Activated CD4-positive, alpha-beta T cell treated with anti-CD3 and anti-CD28 coated beads for 36 hours (primary cell): ENCODE data around the gene ACTL7A. TPM values are rescaled to one million over a fixed set of nuclear protein-coding genes. Genes with fewer than 3 reads are reported as not detected.
A peak's percentile ranks its signal among the peaks of the same experiment; 100 is the strongest.
"Not testable (repeated sequence)": the region's sequence is repeated elsewhere in the genome, so short reads cannot be mapped to it uniquely, and the experiment has no call there.

Experiments used
- ATAC-seq: fragments of 200-7000 bp; cut with Tn5 transposase; one replicate; pipeline ENCODE4 v1.10.0; 2021; ENCODE audit warnings: mild to moderate bottlenecking, moderate library complexity
- CTCF ChIA-PET: fragments of 350-600 bp; sonication (Branson Sonifier 250); formaldehyde crosslinking; loops from one replicate; lab custom pipeline; 2021; ENCODE audit warnings: antibody characterized with exemption; lab: Charles Lee
- POLR2A ChIA-PET: fragments of 350-600 bp; sonication (Branson Sonifier 250); formaldehyde crosslinking; loops from one replicate; lab custom pipeline; 2021; ENCODE audit warnings: antibody characterized with exemption, inconsistent platforms; lab: Charles Lee
- DNase-seq: peaks from one replicate; pipeline ENCODE4 v3.0.0-alpha.2; 2020
- H3K27ac Mint-ChIP-seq: one replicate; pipeline ENCODE4 v1.8.0; 2021; ENCODE audit warnings: mixed read lengths
- H3K27me3 Mint-ChIP-seq: one replicate; pipeline ENCODE4 v1.8.0; 2021; ENCODE audit warnings: mixed read lengths
- H3K36me3 Mint-ChIP-seq: one replicate; pipeline ENCODE4 v1.8.0; 2021; ENCODE audit warnings: low read depth, mixed read lengths
- H3K4me1 Mint-ChIP-seq: one replicate; pipeline ENCODE4 v1.8.0; 2021; ENCODE audit warnings: mixed read lengths
- H3K4me3 Mint-ChIP-seq: one replicate; pipeline ENCODE4 v1.8.0; 2021; ENCODE audit warnings: mild to moderate bottlenecking, moderate library complexity, mixed read lengths
- H3K9me3 Mint-ChIP-seq: one replicate; pipeline ENCODE4 v1.8.0; 2021; ENCODE audit warnings: low read depth, mixed read lengths
- intact Hi-C, 2 experiments: fragments of 100-400 bp; cut with DNase I in 1 of 2; cut with micrococcal nuclease in 1 of 2; formaldehyde crosslinking; loops; one replicate each; pipeline versions ENCODE4 v1.14.2 to v1.15.1; 2022 to 2024; cut with DNase I, micrococcal nuclease
- total RNA-seq, 2 experiments: library from RNA; stranded (reverse); gene quantifications; one replicate each; pipeline ENCODE4 v1.2.3, GENCODE V29; 2021

Gene ACTL7A
- total RNA-seq, 2 experiments from 2014 or later: not detected

GRCh38 chr9:108836319-108836718 is 25.7 kb upstream of the ACTL7A start:
- H3K36me3 Mint-ChIP-seq: no peaks in the 10 kb centered on the region
- POLR2A ChIA-PET: no interaction called here
- no peaks in the 10 kb centered on the region for H3K27me3 Mint-ChIP-seq
- intact Hi-C loops: no loop called here
- H3K27ac Mint-ChIP-seq: no peak overlapping the region
- CTCF ChIA-PET: interaction anchor here (0.5 kb wide), 1 partner anchor 279 kb away, joined by 3 read pairs; no protein-coding TSS in a partner anchor
- no peak for ATAC-seq
- H3K4me3 Mint-ChIP-seq: no peak overlapping the region
- no peaks in the 10 kb centered on the region for H3K4me1 Mint-ChIP-seq
- no peak for DNase-seq
- no peaks in the 10 kb centered on the region for H3K9me3 Mint-ChIP-seq

GRCh38 chr9:108836781-108837180 is 25.3 kb upstream of the ACTL7A start:
- DNase-seq: no peak
- ChIA-PET CTCF (interaction anchor here (0.5 to 0.7 kb wide), 2 partner anchors 1274 to 1489 kb away, joined by 3 to 5 read pairs; no protein-coding TSS in a partner anchor), POLR2A (no interaction called here)
- H3K27me3 Mint-ChIP-seq: no peaks in the 10 kb centered on the region
- no peaks in the 10 kb centered on the region for H3K4me1 Mint-ChIP-seq
- intact Hi-C loops: no loop called here
- no peak overlapping the region for H3K4me3 Mint-ChIP-seq
- H3K9me3 Mint-ChIP-seq: no peaks in the 10 kb centered on the region
- no peak for ATAC-seq
- H3K36me3 Mint-ChIP-seq: no peaks in the 10 kb centered on the region
- no peak overlapping the region for H3K27ac Mint-ChIP-seq

- intact Hi-C loops: no loop called here
- no peak for DNase-seq
- H3K9me3 Mint-ChIP-seq: no peaks in the 10 kb centered on the region
- H3K27ac Mint-ChIP-seq: no peak overlapping the region
- CTCF ChIA-PET: interaction anchor here (0.5 to 0.7 kb wide), 2 partner anchors 1274 to 1489 kb away, joined by 3 to 5 read pairs; no protein-coding TSS in a partner anchor
- no peaks in the 10 kb centered on the region for H3K27me3 Mint-ChIP-seq
- no peak for ATAC-seq
- no peaks in the 10 kb centered on the region for H3K36me3 Mint-ChIP-seq
- POLR2A ChIA-PET: no interaction called here
- H3K4me1 Mint-ChIP-seq: peaks cover 4% of the 10 kb centered on the region
- no peak overlapping the region for H3K4me3 Mint-ChIP-seq
Measured at GRCh38 chr9:108837530-108837929, 24.5 kb upstream of the ACTL7A start.

GRCh38 chr9:108838017-108838416 is 24.0 kb upstream of the ACTL7A start:
- intact Hi-C loops: no loop called here
- ChIA-PET CTCF (no interaction called here), POLR2A (no interaction called here)
- H3K27me3 Mint-ChIP-seq: no peaks in the 10 kb centered on the region
- H3K4me3 Mint-ChIP-seq: no peak overlapping the region
- ATAC-seq: no peak
- peaks cover 9% of the 10 kb centered on the region for H3K4me1 Mint-ChIP-seq
- no peaks in the 10 kb centered on the region for H3K9me3 Mint-ChIP-seq
- no peak overlapping the region for H3K27ac Mint-ChIP-seq
- no peaks in the 10 kb centered on the region for H3K36me3 Mint-ChIP-seq
- no peak for DNase-seq

- CTCF ChIA-PET, intact Hi-C loops, DNase-seq, POLR2A ChIA-PET, H3K27me3 Mint-ChIP-seq, H3K9me3 Mint-ChIP-seq, H3K27ac Mint-ChIP-seq, H3K4me3 Mint-ChIP-seq, H3K36me3 Mint-ChIP-seq, ATAC-seq: not testable (repeated sequence)
- H3K4me1 Mint-ChIP-seq: peaks cover 12% of the 10 kb centered on the region
Measured at GRCh38 chr9:108839561-108839960, 22.5 kb upstream of the ACTL7A start.

- Mint-ChIP-seq H3K9me3 (no peaks in the 10 kb centered on the region), H3K4me1 (peaks cover 12% of the 10 kb centered on the region), H3K27ac (peak overlapping the region; percentile 89), H3K36me3 (no peaks in the 10 kb centered on the region), H3K27me3 (no peaks in the 10 kb centered on the region), H3K4me3 (peak overlapping the region; percentile 60)
- ATAC-seq: peak; percentile 78
- ChIA-PET CTCF (no interaction called here), POLR2A (no interaction called here)
- peak; percentile 58 for DNase-seq
- intact Hi-C loops: loop anchor here in 1 of 2 experiments (2.0 kb wide), 1 partner anchor 112 kb away; no protein-coding TSS in a partner anchor
Measured at GRCh38 chr9:108842610-108843295, 19.3 kb upstream of the ACTL7A start.

GRCh38 chr9:108844391-108844790 is 17.7 kb upstream of the ACTL7A start:
- no peak overlapping the region for H3K4me3 Mint-ChIP-seq
- H3K27ac Mint-ChIP-seq: no peak overlapping the region
- no peaks in the 10 kb centered on the region for H3K27me3 Mint-ChIP-seq
- DNase-seq: no peak
- ChIA-PET POLR2A (no interaction called here), CTCF (interaction anchor here (0.6 kb wide), 1 partner anchor 26 kb away, joined by 3 read pairs; no protein-coding TSS in a partner anchor)
- H3K36me3 Mint-ChIP-seq: no peaks in the 10 kb centered on the region
- peaks cover 12% of the 10 kb centered on the region for H3K4me1 Mint-ChIP-seq
- intact Hi-C loops: no loop called here
- H3K9me3 Mint-ChIP-seq: no peaks in the 10 kb centered on the region
- no peak for ATAC-seq

GRCh38 chr9:108844856-108845255 is 17.2 kb upstream of the ACTL7A start:
- CTCF ChIA-PET: no interaction called here

GRCh38 chr9:108845507-108845906 is 16.6 kb upstream of the ACTL7A start:
- Mint-ChIP-seq H3K36me3 (no peaks in the 10 kb centered on the region), H3K4me1 (peaks cover 12% of the 10 kb centered on the region), H3K9me3 (no peaks in the 10 kb centered on the region), H3K27me3 (no peaks in the 10 kb centered on the region), H3K27ac (no peak overlapping the region), H3K4me3 (no peak overlapping the region)
- POLR2A ChIA-PET: no interaction called here
- ATAC-seq (no peak), DNase-seq (no peak)
- CTCF ChIA-PET: no interaction called here
- intact Hi-C loops: no loop called here

More at GRCh38 chr9:108844856-108845255, 17.2 kb upstream of the ACTL7A start:
- Mint-ChIP-seq H3K27ac (no peak overlapping the region), H3K27me3 (no peaks in the 10 kb centered on the region), H3K36me3 (no peaks in the 10 kb centered on the region), H3K4me1 (peaks cover 12% of the 10 kb centered on the region), H3K9me3 (no peaks in the 10 kb centered on the region), H3K4me3 (no peak overlapping the region)
- intact Hi-C loops: no loop called here
- ATAC-seq: no peak
- no peak for DNase-seq
- POLR2A ChIA-PET: no interaction called here

- ChIA-PET CTCF (no interaction called here), POLR2A (no interaction called here)
- ATAC-seq (no peak), DNase-seq (no peak)
- Mint-ChIP-seq H3K4me3 (no peak overlapping the region), H3K4me1 (peaks cover 12% of the 10 kb centered on the region), H3K27me3 (no peaks in the 10 kb centered on the region), H3K36me3 (no peaks in the 10 kb centered on the region), H3K9me3 (no peaks in the 10 kb centered on the region), H3K27ac (no peak overlapping the region)
- intact Hi-C loops: no loop called here
Measured at GRCh38 chr9:108845947-108846346, 16.1 kb upstream of the ACTL7A start.

GRCh38 chr9:108848296-108848695 is 13.8 kb upstream of the ACTL7A start:
- DNase-seq, POLR2A ChIA-PET, H3K4me3 Mint-ChIP-seq, H3K27ac Mint-ChIP-seq, intact Hi-C loops, H3K36me3 Mint-ChIP-seq, ATAC-seq, H3K27me3 Mint-ChIP-seq, H3K9me3 Mint-ChIP-seq, CTCF ChIA-PET, H3K4me1 Mint-ChIP-seq: not testable (repeated sequence)

- Mint-ChIP-seq H3K27ac (no peak overlapping the region), H3K36me3 (no peaks in the 10 kb centered on the region), H3K4me1 (no peaks in the 10 kb centered on the region), H3K27me3 (peaks cover 2% of the 10 kb centered on the region), H3K9me3 (no peaks in the 10 kb centered on the region), H3K4me3 (no peak overlapping the region)
- intact Hi-C loops: loop anchor here in 1 of 2 experiments (5.0 kb wide), 1 partner anchor 472 kb away; the partner anchor contains the start of gene EPB41L4B
- DNase-seq (no peak), ATAC-seq (no peak)
- ChIA-PET CTCF (interaction anchor here (0.7 kb wide), 1 partner anchor 534 kb away, joined by 3 read pairs; no protein-coding TSS in a partner anchor), POLR2A (no interaction called here)
Measured at GRCh38 chr9:108850293-108850897, 11.7 kb upstream of the ACTL7A start.
